ENCODE data around the gene TUBAL3. TPM values are rescaled to one million over a fixed set of nuclear protein-coding genes. Genes with fewer than 3 reads are reported as not detected.
"Not testable (repeated sequence)": the region's sequence is repeated elsewhere in the genome, so short reads cannot be mapped to it uniquely, and the experiment has no call there.

The TUBAL3 gene
- total and polyA plus RNA-seq, 9 donors: 0.08 to 0.82 (median 0.21) TPM; not detected in 1

DNA sequence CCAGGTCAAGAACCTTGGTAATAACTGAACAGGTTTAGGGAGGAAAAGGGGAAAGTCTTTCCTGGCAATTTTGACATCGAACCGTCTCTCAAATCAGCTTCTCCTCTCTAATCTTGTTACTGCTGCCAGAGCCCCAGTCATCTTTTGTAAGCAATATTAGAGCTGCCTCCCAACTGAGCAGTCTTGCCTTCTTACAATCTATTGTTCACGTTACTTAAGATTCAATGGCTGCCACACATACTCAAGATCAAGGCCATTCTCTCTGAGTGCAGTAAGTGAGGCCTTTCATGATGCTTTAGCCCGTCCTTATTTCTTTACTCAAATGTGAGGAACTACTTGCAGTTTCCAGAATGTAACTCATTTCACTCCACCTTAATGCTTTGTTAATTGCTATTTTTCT is 20.1 kb upstream of the TUBAL3 start:
- DNase-seq: no peak
- WGBS (ENCODE audit: insufficient coverage): 88% methylated on average over 1 of the region's 4 CpGs
- H3K36me3 ChIP-seq (ENCODE audit: control insufficient read depth, insufficient read depth, low read length): no peaks in the 10 kb centered on the region

DNA sequence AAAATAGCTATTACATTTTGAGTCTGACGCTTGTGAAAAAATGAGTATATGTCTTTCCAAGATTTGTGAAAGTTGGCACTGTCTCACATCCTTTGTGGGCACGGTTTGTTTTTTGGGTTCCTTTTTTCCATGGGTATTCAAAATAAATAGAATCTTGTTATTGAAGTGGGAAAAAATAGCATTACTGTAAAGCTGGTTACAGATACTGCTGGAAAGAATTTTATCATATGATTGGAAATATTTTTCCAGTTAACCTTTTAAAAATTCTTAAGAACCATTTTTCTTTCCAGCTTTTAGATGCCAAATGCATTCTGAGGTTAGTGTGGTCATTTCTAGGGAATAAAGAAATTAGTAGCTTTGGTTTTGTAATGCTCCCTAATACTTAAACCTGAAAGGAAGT is 19.1 kb upstream of the TUBAL3 start:
- Histone ChIP-seq H3K27ac (ENCODE audit: low read length) (no peak overlapping the region), H3K4me1 (ENCODE audit: control insufficient read depth, insufficient read depth, low read length) (no peaks in the 10 kb centered on the region), H3K9me3 (replicated peaks; ENCODE audit: control insufficient read depth, low read depth, low read length) (peaks cover 2% of the 10 kb centered on the region), H3K27me3 (ENCODE audit: control insufficient read depth, insufficient read depth, low read length) (no peaks in the 10 kb centered on the region), H3K4me3 (ENCODE audit: low read length) (no peak overlapping the region), H3K36me3 (ENCODE audit: control insufficient read depth, insufficient read depth, low read length) (no peaks in the 10 kb centered on the region)
- peak; percentile 17 for DNase-seq
- no CpG with 5 or more reads among the region's 2 CpGs for WGBS (ENCODE audit: insufficient coverage)

More for the DNA sequence above, 20.1 kb upstream of the TUBAL3 start:
- Histone ChIP-seq H3K9me3 (replicated peaks; ENCODE audit: control insufficient read depth, low read depth, low read length) (no peaks in the 10 kb centered on the region), H3K27ac (ENCODE audit: low read length) (no peak overlapping the region), H3K27me3 (ENCODE audit: control insufficient read depth, insufficient read depth, low read length) (no peaks in the 10 kb centered on the region), H3K4me3 (ENCODE audit: low read length) (no peak overlapping the region), H3K4me1 (ENCODE audit: control insufficient read depth, insufficient read depth, low read length) (no peaks in the 10 kb centered on the region)

DNA sequence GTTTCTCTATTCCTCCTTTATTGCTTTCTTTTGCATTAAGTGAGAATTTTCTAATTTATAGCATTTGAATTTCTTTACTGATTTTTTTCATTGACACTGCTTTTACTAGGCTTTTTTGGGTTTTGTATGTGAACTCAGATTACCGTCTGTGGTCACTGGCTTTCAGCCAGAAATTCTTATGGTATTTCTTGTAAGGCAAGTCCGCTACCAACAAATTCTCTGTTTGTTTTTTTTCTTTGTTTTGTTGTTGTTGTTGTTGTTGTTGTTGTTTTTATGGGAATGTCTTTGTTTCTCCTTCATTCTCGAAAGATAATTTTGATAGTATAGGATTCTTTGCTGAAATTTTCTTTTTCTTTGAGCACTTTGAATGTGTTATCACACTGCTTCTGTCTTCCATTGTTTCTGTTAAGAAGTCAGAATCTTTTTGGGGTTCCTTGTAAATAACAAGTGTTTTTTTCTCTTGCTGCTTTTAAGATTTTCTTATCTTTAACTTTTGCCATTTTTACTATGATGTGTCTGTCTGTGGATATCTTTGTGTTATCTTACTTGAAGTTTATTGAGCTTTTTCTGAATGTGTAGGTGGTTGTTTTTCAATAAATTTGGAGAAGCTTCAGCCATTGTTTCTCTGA is 15.0 kb upstream of the TUBAL3 start:
- H3K27me3 ChIP-seq (ENCODE audit: control insufficient read depth, insufficient read depth, low read length): no peaks in the 10 kb centered on the region

DNA sequence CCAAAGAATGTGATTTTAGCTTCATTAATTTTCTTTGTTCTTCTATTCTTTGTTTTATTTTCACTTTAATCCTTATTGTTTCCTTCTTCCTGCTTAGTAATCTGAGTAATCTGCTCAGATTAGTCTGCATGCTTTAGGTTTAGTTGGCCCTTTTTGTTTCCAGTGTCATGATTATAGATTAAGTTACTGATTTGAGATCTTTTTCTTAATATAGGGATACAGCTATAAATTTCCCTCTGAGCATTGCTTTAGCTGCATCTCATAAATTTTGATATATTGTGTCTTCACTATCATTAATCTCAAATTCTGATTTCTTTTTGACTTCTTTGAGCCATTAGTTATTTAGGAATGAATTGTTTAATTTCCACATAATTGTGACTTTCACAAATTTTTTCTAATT is 14.0 kb upstream of the TUBAL3 start:
- H3K27ac ChIP-seq (ENCODE audit: low read length): no peak overlapping the region
- no peaks in the 10 kb centered on the region for H3K27me3 ChIP-seq (ENCODE audit: control insufficient read depth, insufficient read depth, low read length)
- peaks cover 2% of the 10 kb centered on the region for H3K9me3 ChIP-seq (replicated peaks; ENCODE audit: control insufficient read depth, low read depth, low read length)
- no peaks in the 10 kb centered on the region for H3K36me3 ChIP-seq (ENCODE audit: control insufficient read depth, insufficient read depth, low read length)
- peaks cover 3% of the 10 kb centered on the region for H3K4me1 ChIP-seq (ENCODE audit: control insufficient read depth, insufficient read depth, low read length)
- no peak for DNase-seq
- no peak overlapping the region for H3K4me3 ChIP-seq (ENCODE audit: low read length)

More for the DNA sequence above, 15.0 kb upstream of the TUBAL3 start:
- Histone ChIP-seq H3K36me3 (ENCODE audit: control insufficient read depth, insufficient read depth, low read length) (no peaks in the 10 kb centered on the region), H3K27ac (ENCODE audit: low read length) (no peak overlapping the region), H3K4me1 (ENCODE audit: control insufficient read depth, insufficient read depth, low read length) (peaks cover 3% of the 10 kb centered on the region), H3K9me3 (replicated peaks; ENCODE audit: control insufficient read depth, low read depth, low read length) (peaks cover 2% of the 10 kb centered on the region), H3K4me3 (ENCODE audit: low read length) (no peak overlapping the region)
- DNase-seq: no peak
- WGBS (ENCODE audit: insufficient coverage): no CpG with 5 or more reads among the region's 3 CpGs

DNA sequence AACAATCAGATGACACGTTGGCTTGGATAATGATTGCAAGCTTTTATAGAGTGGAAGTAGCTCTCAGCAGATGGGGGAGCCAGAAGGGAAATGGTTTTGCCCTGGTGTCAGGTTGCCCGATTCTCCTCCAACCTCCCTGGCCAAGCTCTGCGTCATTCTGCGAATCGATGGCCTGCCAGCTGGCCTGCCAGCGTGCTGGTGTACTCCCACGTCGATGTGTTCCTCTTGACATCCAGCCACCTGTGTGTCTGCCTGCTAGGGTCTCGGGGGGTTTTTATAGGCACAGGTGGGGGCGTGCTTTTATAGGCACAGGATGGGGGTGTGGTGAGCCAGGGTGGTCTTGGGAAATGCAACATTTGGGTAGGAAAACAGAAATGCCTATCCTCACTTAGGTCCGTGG is 12.4 kb upstream of the TUBAL3 start:
- Histone ChIP-seq H3K4me3 (ENCODE audit: low read length) (no peak overlapping the region), H3K27me3 (ENCODE audit: control insufficient read depth, insufficient read depth, low read length) (no peaks in the 10 kb centered on the region), H3K36me3 (ENCODE audit: control insufficient read depth, insufficient read depth, low read length) (no peaks in the 10 kb centered on the region), H3K27ac (ENCODE audit: low read length) (no peak overlapping the region), H3K4me1 (ENCODE audit: control insufficient read depth, insufficient read depth, low read length) (peaks cover 5% of the 10 kb centered on the region), H3K9me3 (replicated peaks; ENCODE audit: control insufficient read depth, low read depth, low read length) (peaks cover 2% of the 10 kb centered on the region)
- peak; percentile 60 for DNase-seq
- 96% methylated on average over 6 of the region's 11 CpGs for WGBS (ENCODE audit: insufficient coverage)

DNA sequence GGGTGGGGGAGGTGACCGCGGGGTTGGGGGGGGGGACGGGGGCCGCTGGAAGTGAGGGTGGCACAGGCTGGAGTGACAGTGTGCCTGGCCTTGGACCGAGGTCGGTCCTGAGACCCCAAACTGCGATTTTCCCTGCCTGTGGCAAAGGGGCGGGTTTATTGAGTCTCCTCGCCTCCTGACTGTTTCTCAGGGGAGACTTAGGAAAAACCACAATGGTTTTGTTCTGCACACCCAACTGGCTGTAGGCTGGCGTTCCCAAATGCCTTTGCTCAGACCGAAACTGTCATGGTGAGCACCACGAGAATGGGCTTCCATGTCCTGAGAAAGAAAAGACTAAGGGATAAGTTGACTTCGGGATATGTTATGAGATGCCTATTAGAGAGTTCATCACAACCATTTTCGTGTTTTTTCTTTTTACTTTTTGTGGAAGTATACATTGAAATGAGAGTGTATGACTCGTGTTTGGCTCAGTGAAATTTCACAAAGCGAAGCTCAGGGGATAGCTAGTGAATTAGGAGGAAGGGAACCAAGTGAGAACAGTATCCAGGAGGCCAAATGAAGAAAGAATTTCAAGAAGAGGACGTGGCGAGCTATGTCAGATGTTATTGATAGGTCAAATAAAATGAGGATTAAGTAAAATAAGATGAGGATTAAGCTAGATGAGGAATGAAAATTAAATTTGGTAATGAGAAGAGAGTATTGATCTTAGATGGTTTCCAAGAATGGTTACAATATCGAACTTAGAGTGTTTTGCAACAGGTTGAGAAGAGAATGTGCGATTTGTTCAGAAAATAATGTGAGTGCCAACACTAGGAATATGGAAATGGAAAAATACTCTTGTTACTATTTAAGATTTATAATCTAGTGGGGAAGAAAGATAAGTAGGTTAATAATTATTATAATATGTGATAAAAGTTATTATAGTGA is 8.6 kb upstream of the TUBAL3 start:
- H3K36me3 ChIP-seq (ENCODE audit: control insufficient read depth, insufficient read depth, low read length): no peaks in the 10 kb centered on the region
- H3K4me3 ChIP-seq (ENCODE audit: low read length): peak overlapping the region; percentile 65
- 9% methylated on average over 10 of the region's 20 CpGs for WGBS (ENCODE audit: insufficient coverage)
- H3K27ac ChIP-seq (ENCODE audit: low read length): peak overlapping the region; percentile 53
- DNase-seq: peak; percentile 35
- peaks cover 5% of the 10 kb centered on the region for H3K4me1 ChIP-seq (ENCODE audit: control insufficient read depth, insufficient read depth, low read length)
- no peaks in the 10 kb centered on the region for H3K27me3 ChIP-seq (ENCODE audit: control insufficient read depth, insufficient read depth, low read length)
- no peaks in the 10 kb centered on the region for H3K9me3 ChIP-seq (replicated peaks; ENCODE audit: control insufficient read depth, low read depth, low read length)

DNA sequence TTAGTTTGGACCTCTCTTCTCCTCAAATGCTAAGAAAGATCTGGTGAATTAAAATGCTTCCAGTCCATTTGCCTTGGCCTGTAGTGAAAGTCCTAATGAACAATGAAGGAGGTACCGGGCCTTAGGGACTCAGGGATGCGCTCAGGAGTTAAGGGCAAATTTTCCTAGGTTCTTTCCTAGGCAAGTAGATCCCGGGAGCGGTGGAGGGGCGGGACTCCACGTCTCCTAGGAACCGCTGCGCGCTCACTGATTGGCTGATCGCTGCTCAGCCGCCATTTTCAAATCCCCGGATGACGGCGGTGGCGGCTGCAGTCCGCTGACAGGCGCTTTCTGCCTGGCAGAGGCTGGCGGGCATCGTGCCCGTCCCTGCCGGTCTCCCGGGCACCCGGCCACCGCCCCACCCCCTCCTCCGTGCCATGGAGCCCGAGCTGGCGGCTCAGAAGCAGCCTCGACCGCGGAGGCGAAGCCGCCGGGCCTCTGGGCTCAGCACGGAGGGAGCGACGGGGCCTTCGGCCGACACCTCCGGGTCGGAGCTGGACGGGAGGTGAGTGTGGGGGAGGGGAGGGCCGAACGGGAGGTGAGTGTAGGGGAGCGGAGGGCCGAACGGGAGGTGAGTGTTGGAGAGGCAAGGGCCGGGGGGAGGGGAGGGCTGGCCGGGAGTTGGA is 7.8 kb upstream of the TUBAL3 start, which contains the start of gene NET1:
Gene NET1 (plus strand): TSS at position 281 of the 665 bp plus-strand sequence. CDS start 136 bp downstream, at position 417.
- no peaks in the 10 kb centered on the region for H3K36me3 ChIP-seq (ENCODE audit: control insufficient read depth, insufficient read depth, low read length)
- WGBS (ENCODE audit: insufficient coverage): under 1% methylated on average over 34 of the region's 48 CpGs
- peak within 1 kb of the TSS; percentile 53 for H3K27ac ChIP-seq (ENCODE audit: low read length)
- H3K9me3 ChIP-seq (replicated peaks; ENCODE audit: control insufficient read depth, low read depth, low read length): no peaks in the 10 kb centered on the region
- H3K27me3 ChIP-seq (ENCODE audit: control insufficient read depth, insufficient read depth, low read length): no peaks in the 10 kb centered on the region
- peaks cover 5% of the 10 kb centered on the region for H3K4me1 ChIP-seq (ENCODE audit: control insufficient read depth, insufficient read depth, low read length)
- peak; percentile 92 for DNase-seq
- peak within 1 kb of the TSS; percentile 65 for H3K4me3 ChIP-seq (ENCODE audit: low read length)

DNA sequence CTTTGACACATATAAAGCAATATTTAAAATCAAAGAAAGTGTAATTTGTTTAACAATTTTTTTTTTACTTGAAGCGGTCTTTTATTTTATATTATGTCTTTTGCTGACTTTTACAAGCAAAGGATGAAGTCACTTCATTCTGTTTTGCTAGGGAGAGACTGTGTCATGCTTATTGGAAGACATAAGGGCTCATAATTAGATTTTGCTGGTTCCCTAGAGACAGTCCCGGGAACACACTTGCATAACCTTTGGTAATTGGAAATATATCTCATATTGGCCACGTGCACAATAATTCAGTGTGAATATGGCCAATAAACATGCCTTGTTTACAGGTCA is 7.3 kb upstream of the TUBAL3 start:
- peak; percentile 69 for DNase-seq
- Histone ChIP-seq H3K27me3 (ENCODE audit: control insufficient read depth, insufficient read depth, low read length) (no peaks in the 10 kb centered on the region), H3K4me3 (ENCODE audit: low read length) (peak overlapping the region; percentile 65), H3K9me3 (replicated peaks; ENCODE audit: control insufficient read depth, low read depth, low read length) (no peaks in the 10 kb centered on the region), H3K36me3 (ENCODE audit: control insufficient read depth, insufficient read depth, low read length) (no peaks in the 10 kb centered on the region), H3K4me1 (ENCODE audit: control insufficient read depth, insufficient read depth, low read length) (peaks cover 5% of the 10 kb centered on the region), H3K27ac (ENCODE audit: low read length) (no peak overlapping the region)
- no CpG with 5 or more reads among the region's 3 CpGs for WGBS (ENCODE audit: insufficient coverage)

DNA sequence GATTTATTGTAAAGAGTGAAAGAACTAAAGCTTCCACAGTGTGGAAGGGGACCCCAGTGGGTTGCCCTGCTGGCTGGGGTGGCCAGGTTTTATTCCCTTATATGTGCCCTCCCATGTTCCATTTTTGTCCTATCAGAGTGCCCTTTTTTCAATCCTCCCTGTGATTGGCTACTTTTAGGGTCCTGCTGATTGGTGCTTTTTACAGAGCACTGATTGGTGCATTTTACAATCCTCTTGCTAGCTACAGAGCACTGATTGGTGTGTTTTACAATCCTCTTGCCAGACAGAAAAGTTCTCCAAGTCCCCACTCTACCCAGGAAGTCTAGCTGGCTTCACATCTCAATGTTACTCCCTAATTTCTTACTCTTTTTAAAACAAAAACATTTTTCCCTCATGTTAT is 6.2 kb upstream of the TUBAL3 start:
- H3K4me1 ChIP-seq (ENCODE audit: control insufficient read depth, insufficient read depth, low read length); DNase-seq; H3K9me3 ChIP-seq (replicated peaks; ENCODE audit: control insufficient read depth, low read depth, low read length); H3K4me3 ChIP-seq (ENCODE audit: low read length); H3K27ac ChIP-seq (ENCODE audit: low read length); H3K27me3 ChIP-seq (ENCODE audit: control insufficient read depth, insufficient read depth, low read length); H3K36me3 ChIP-seq (ENCODE audit: control insufficient read depth, insufficient read depth, low read length): not testable (repeated sequence)

DNA sequence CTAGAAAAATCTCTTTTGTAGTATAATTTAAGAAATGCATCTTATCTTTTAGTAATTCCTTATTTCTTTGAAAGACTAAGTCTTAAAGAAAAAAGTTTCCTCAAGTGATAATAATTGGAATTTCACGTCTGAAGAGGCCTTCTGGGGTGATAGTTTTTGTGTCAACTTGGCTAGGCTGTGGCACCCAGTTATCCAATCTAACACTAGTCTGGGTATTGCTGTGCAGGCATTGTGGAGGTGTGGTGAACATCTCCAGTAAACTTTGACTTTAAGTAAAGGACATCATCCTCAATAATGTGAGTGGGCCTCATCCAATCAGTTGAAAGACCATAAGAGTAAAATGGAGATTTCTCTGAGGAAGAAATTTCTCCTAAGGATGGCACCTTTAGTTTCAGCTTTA is 2.3 kb upstream of the TUBAL3 start:
- Histone ChIP-seq H3K27ac (ENCODE audit: low read length) (no peak overlapping the region), H3K27me3 (ENCODE audit: control insufficient read depth, insufficient read depth, low read length) (no peaks in the 10 kb centered on the region), H3K4me1 (ENCODE audit: control insufficient read depth, insufficient read depth, low read length) (no peaks in the 10 kb centered on the region), H3K36me3 (ENCODE audit: control insufficient read depth, insufficient read depth, low read length) (no peaks in the 10 kb centered on the region), H3K4me3 (ENCODE audit: low read length) (no peak overlapping the region), H3K9me3 (replicated peaks; ENCODE audit: control insufficient read depth, low read depth, low read length) (no peaks in the 10 kb centered on the region)
- WGBS (ENCODE audit: insufficient coverage): no CpG with 5 or more reads among the region's 1 CpG
- no peak for DNase-seq
